ENCODE measurements around the gene PBX2. TPM values are rescaled to one million over a fixed set of nuclear protein-coding genes. Genes with fewer than 3 reads are reported as not detected.

Gene PBX2
- total RNA-seq (2022; extraction: Qiagen RNA extraction; ENCODE audit: low read depth), result 13.2 to 19.5 TPM (median 17.7 TPM) in 5 replicates

GRCh38 chr6:32190054-32190851 is at the start of gene PBX2:
PBX2 (minus strand) TSS chr6:32190202; CDS start chr6:32189915, 287 bp downstream.

GRCh38 chr6:32223258-32224235 is 33.5 kb upstream of the PBX2 start, which contains the start of gene NOTCH4:
NOTCH4 (minus strand) TSS chr6:32224067; CDS start chr6:32223928, 139 bp downstream.

GRCh38 chr6:32192608-32193039 is 2.6 kb upstream of the PBX2 start, which contains the start of gene GPSM3:
GPSM3 (minus strand) TSS chr6:32192643; CDS start chr6:32192513, 130 bp downstream.

GRCh38 chr6:32184084-32184640 is 5.8 kb downstream of the PBX2 start, which contains the start of gene AGER:
AGER (minus strand) TSS chr6:32184253; CDS start chr6:32184222, 31 bp downstream.

GRCh38 chr6:32177788-32178546 is 12.0 kb downstream of the PBX2 start, which contains the start of gene RNF5:
RNF5 (plus strand) TSS chr6:32178405; CDS start chr6:32178512, 107 bp downstream.

GRCh38 chr6:32175711-32176475 is 14.1 kb downstream of the PBX2 start, which contains the start of gene AGPAT1:
AGPAT1 (minus strand) TSS chr6:32176084; CDS start chr6:32171496, 4,588 bp downstream.

GRCh38 chr6:32164295-32164694 is 25.7 kb downstream of the PBX2 start, which contains the start of gene EGFL8:
EGFL8 (plus strand) TSS chr6:32164595; CDS start chr6:32166166, 1,571 bp downstream.

GRCh38 chr6:32153564-32154513 is 36.2 kb downstream of the PBX2 start, which contains the start of gene PPT2:
PPT2 (plus strand) TSS chr6:32154141; CDS start chr6:32154595, 454 bp downstream.

GRCh38 chr6:32151863-32152768 is 37.9 kb downstream of the PBX2 start, which contains the start of gene PRRT1:
PRRT1 (minus strand) TSS chr6:32151939; CDS start chr6:32151827, 112 bp downstream.

Other genes with a start within 250 kb of the PBX2 start
- 1.6 to 3.2 TPM (median 2.0 TPM) in 5 replicates for gene CFB, start 244.1 kb downstream of the PBX2 start, total RNA-seq (2022; extraction: Qiagen RNA extraction; ENCODE audit: low read depth)
- gene NELFE, start 231.2 kb downstream of the PBX2 start, total RNA-seq (2022; extraction: Qiagen RNA extraction; ENCODE audit: low read depth), result 75.5 to 91.9 TPM (median 81.9 TPM) in 5 replicates
- gene SKIC2, start 231.0 kb downstream of the PBX2 start, total RNA-seq (2022; extraction: Qiagen RNA extraction; ENCODE audit: low read depth), result 15.8 to 30.9 TPM (median 25.7 TPM) in 5 replicates
- 10.6 to 14.3 TPM (median 12.1 TPM) in 5 replicates for gene DXO, start 218.1 kb downstream of the PBX2 start, total RNA-seq (2022; extraction: Qiagen RNA extraction; ENCODE audit: low read depth)
- 0.94 to 1.5 TPM (median 1.5 TPM) in 5 replicates for gene C4A, start 208.1 kb downstream of the PBX2 start, total RNA-seq (2022; extraction: Qiagen RNA extraction; ENCODE audit: low read depth)
- 0.69 to 1.5 TPM (median 1.3 TPM) in 5 replicates for gene C4B, start 175.4 kb downstream of the PBX2 start, total RNA-seq (2022; extraction: Qiagen RNA extraction; ENCODE audit: low read depth)
- gene CYP21A2, start 151.8 kb downstream of the PBX2 start, total RNA-seq (2022; extraction: Qiagen RNA extraction; ENCODE audit: low read depth), result not detected in 5 replicates
- gene TNXB, start 80.9 kb downstream of the PBX2 start, total RNA-seq (2022; extraction: Qiagen RNA extraction; ENCODE audit: low read depth), result 0.14 to 0.86 TPM (median 0.57 TPM) in 5 replicates
- gene ATF6B, start 62.0 kb downstream of the PBX2 start, total RNA-seq (2022; extraction: Qiagen RNA extraction; ENCODE audit: low read depth), result 21.0 to 37.0 TPM (median 35.3 TPM) in 5 replicates
- gene FKBPL, start 59.9 kb downstream of the PBX2 start, total RNA-seq (2022; extraction: Qiagen RNA extraction; ENCODE audit: low read depth), result 6.0 to 8.2 TPM (median 6.7 TPM) in 5 replicates
- gene PRRT1, start 38.3 kb downstream of the PBX2 start, total RNA-seq (2022; extraction: Qiagen RNA extraction; ENCODE audit: low read depth), result 0.47 to 0.95 TPM (median 0.68 TPM) in 5 replicates
- 6.1 to 9.5 TPM (median 8.4 TPM) in 5 replicates for gene PPT2, start 36.1 kb downstream of the PBX2 start, total RNA-seq (2022; extraction: Qiagen RNA extraction; ENCODE audit: low read depth)
- 1.3 to 1.9 TPM (median 1.7 TPM) in 5 replicates for gene EGFL8, start 25.6 kb downstream of the PBX2 start, total RNA-seq (2022; extraction: Qiagen RNA extraction; ENCODE audit: low read depth)
- gene AGPAT1, start 14.1 kb downstream of the PBX2 start, total RNA-seq (2022; extraction: Qiagen RNA extraction; ENCODE audit: low read depth), result 29.1 to 41.4 TPM (median 40.8 TPM) in 5 replicates
- 32.5 to 48.7 TPM (median 45.6 TPM) in 5 replicates for gene RNF5, start 11.8 kb downstream of the PBX2 start, total RNA-seq (2022; extraction: Qiagen RNA extraction; ENCODE audit: low read depth)
- 1.5 to 3.1 TPM (median 2.6 TPM) in 5 replicates for gene AGER, start 5.9 kb downstream of the PBX2 start, total RNA-seq (2022; extraction: Qiagen RNA extraction; ENCODE audit: low read depth)
- 0.16 to 0.88 TPM (median 0.40 TPM) in 5 replicates for gene GPSM3, start 2.4 kb upstream of the PBX2 start, total RNA-seq (2022; extraction: Qiagen RNA extraction; ENCODE audit: low read depth)
- 0.42 to 0.88 TPM (median 0.63 TPM) in 5 replicates for gene NOTCH4, start 33.9 kb upstream of the PBX2 start, total RNA-seq (2022; extraction: Qiagen RNA extraction; ENCODE audit: low read depth)
- gene TSBP1, start 181.7 kb upstream of the PBX2 start, total RNA-seq (2022; extraction: Qiagen RNA extraction; ENCODE audit: low read depth), result not detected in 5 replicates
- gene BTNL2, start 217.0 kb upstream of the PBX2 start, total RNA-seq (2022; extraction: Qiagen RNA extraction; ENCODE audit: low read depth), result not detected in 5 replicates
- not detected in 5 replicates for gene HLA-DRA, start 249.7 kb upstream of the PBX2 start, total RNA-seq (2022; extraction: Qiagen RNA extraction; ENCODE audit: low read depth)